ENCODE data around the gene GLP1R. TPM values are rescaled to one million over a fixed set of nuclear protein-coding genes. Genes with fewer than 3 reads are reported as not detected.

Gene GLP1R
- total RNA-seq, 1 experiment from 2014 or later: not detected

GRCh38 chr6:39100358-39100757 is 51.8 kb downstream of the GLP1R start:
- Histone ChIP-seq H3K27me3 (ENCODE audit: low read length) (no peaks in the 10 kb centered on the region), H3K27ac (ENCODE audit: low read length) (no peak overlapping the region), H3K9ac (ENCODE audit: low read length) (no peak overlapping the region), H2AFZ (ENCODE audit: low read length) (no peak overlapping the region), H3K9me2 (replicated peaks; ENCODE audit: low read length) (no peaks in the 10 kb centered on the region), H3K4me2 (ENCODE audit: low read length) (no peak overlapping the region), H3F3A (ENCODE audit: low read length, unreplicated experiment) (no peaks in the 10 kb centered on the region), H4K20me1 (ENCODE audit: low read length) (no peaks in the 10 kb centered on the region), H3K4me3 (ENCODE audit: low read length) (no peak overlapping the region), H3K9me3 (ENCODE audit: low read length) (no peaks in the 10 kb centered on the region), H3K79me2 (ENCODE audit: low read length) (no peaks in the 10 kb centered on the region), H3K4me1 (ENCODE audit: insufficient read depth, low read length) (no peaks in the 10 kb centered on the region), H3K36me3 (ENCODE audit: low read depth, low read length) (no peaks in the 10 kb centered on the region)
- TF ChIP-seq CTCF (conservative IDR thresholded peaks at IDR 0.05; ENCODE audit: low read depth, low read length): no peak
- no peak for TF ChIP-seq EZH2 (IDR thresholded peaks at IDR 0.05; ENCODE audit: low read length, unreplicated experiment)
- TF ChIP-seq EZH2phosphoT487 (IDR thresholded peaks at IDR 0.05; ENCODE audit: borderline replicate concordance, low read length): no peak
- no TSS peak for BruUV-seq (replicated peaks)
- intact Hi-C loops (cut with micrococcal nuclease): no loop called here
- POLR2A ChIA-PET (ENCODE audit: unreplicated experiment): no interaction called here
- DNase-seq (no peak), ATAC-seq (no peak)
- CTCF ChIA-PET: no interaction called here

GRCh38 chr6:39102071-39102820 is 53.7 kb downstream of the GLP1R start:
- no peaks in the 10 kb centered on the region for H3K79me2 ChIP-seq (ENCODE audit: low read length)
- no TSS peak for BruUV-seq (replicated peaks)
- no peak overlapping the region for H2AFZ ChIP-seq (ENCODE audit: low read length)
- no peak for ATAC-seq
- H3K4me1 ChIP-seq (ENCODE audit: insufficient read depth, low read length): no peaks in the 10 kb centered on the region
- no peaks in the 10 kb centered on the region for H3K36me3 ChIP-seq (ENCODE audit: low read depth, low read length)
- TF ChIP-seq CTCF (conservative IDR thresholded peaks at IDR 0.05; ENCODE audit: low read depth, low read length) (no peak), EZH2phosphoT487 (IDR thresholded peaks at IDR 0.05; ENCODE audit: borderline replicate concordance, low read length) (no peak)
- H3F3A ChIP-seq (ENCODE audit: low read length, unreplicated experiment): no peaks in the 10 kb centered on the region
- no peak overlapping the region for H3K27ac ChIP-seq (ENCODE audit: low read length)
- no peaks in the 10 kb centered on the region for H3K9me2 ChIP-seq (replicated peaks; ENCODE audit: low read length)
- POLR2A ChIA-PET (ENCODE audit: unreplicated experiment): no interaction called here
- H3K4me2 ChIP-seq (ENCODE audit: low read length): no peak overlapping the region
- DNase-seq: no peak
- no peaks in the 10 kb centered on the region for H3K27me3 ChIP-seq (ENCODE audit: low read length)
- H3K9me3 ChIP-seq (ENCODE audit: low read length): no peaks in the 10 kb centered on the region
- H3K4me3 ChIP-seq (ENCODE audit: low read length): no peak overlapping the region
- intact Hi-C loops (cut with micrococcal nuclease): no loop called here
- H3K9ac ChIP-seq (ENCODE audit: low read length): no peak overlapping the region
- CTCF ChIA-PET: no interaction called here
- no peaks in the 10 kb centered on the region for H4K20me1 ChIP-seq (ENCODE audit: low read length)

- Histone ChIP-seq H3F3A (ENCODE audit: low read length, unreplicated experiment) (no peaks in the 10 kb centered on the region), H3K79me2 (ENCODE audit: low read length) (no peaks in the 10 kb centered on the region), H2AFZ (ENCODE audit: low read length) (no peak overlapping the region), H3K27me3 (ENCODE audit: low read length) (no peaks in the 10 kb centered on the region), H3K9me2 (replicated peaks; ENCODE audit: low read length) (no peaks in the 10 kb centered on the region), H3K4me2 (ENCODE audit: low read length) (no peak overlapping the region), H3K36me3 (ENCODE audit: low read depth, low read length) (no peaks in the 10 kb centered on the region), H3K4me1 (ENCODE audit: insufficient read depth, low read length) (no peaks in the 10 kb centered on the region), H3K9ac (ENCODE audit: low read length) (no peak overlapping the region), H3K9me3 (ENCODE audit: low read length) (no peaks in the 10 kb centered on the region), H3K27ac (ENCODE audit: low read length) (no peak overlapping the region), H4K20me1 (ENCODE audit: low read length) (no peaks in the 10 kb centered on the region), H3K4me3 (ENCODE audit: low read length) (no peak overlapping the region)
- intact Hi-C loops (cut with micrococcal nuclease): no loop called here
- TF ChIP-seq CTCF (conservative IDR thresholded peaks at IDR 0.05; ENCODE audit: low read depth, low read length): no peak
- TF ChIP-seq EZH2phosphoT487 (IDR thresholded peaks at IDR 0.05; ENCODE audit: borderline replicate concordance, low read length): no peak
- no peak for TF ChIP-seq EZH2 (IDR thresholded peaks at IDR 0.05; ENCODE audit: low read length, unreplicated experiment)
- POLR2A ChIA-PET (ENCODE audit: unreplicated experiment): no interaction called here
- BruUV-seq (replicated peaks): no TSS peak
- no peak for ATAC-seq
- DNase-seq: no peak
- CTCF ChIA-PET: no interaction called here
Measured at GRCh38 chr6:39102821-39103136, 54.2 kb downstream of the GLP1R start.
